ENCODE results near the gene CS. TPM values are rescaled to one million over a fixed set of nuclear protein-coding genes. Genes with fewer than 3 reads are reported as not detected.

Gene CS
- total RNA-seq, 1 donor from 2014 or later = 242 TPM

- intact Hi-C loops (cut with micrococcal nuclease) = no loop called here
Observed at GRCh38 chr12:56256326-56256960, 43.7 kb downstream of the CS start.

- intact Hi-C loops (cut with micrococcal nuclease) = no loop called here
Observed at GRCh38 chr12:56255671-56256070, 44.5 kb downstream of the CS start.

- intact Hi-C loops (cut with micrococcal nuclease) = no loop called here
Observed at GRCh38 chr12:56253091-56253490, 47.0 kb downstream of the CS start.

GRCh38 chr12:56252649-56253048, 47.5 kb downstream of the CS start:
- intact Hi-C loops (cut with micrococcal nuclease) = no loop called here

- intact Hi-C loops (cut with micrococcal nuclease) = no loop called here
Observed at GRCh38 chr12:56248711-56249110, 51.4 kb downstream of the CS start.

- intact Hi-C loops (cut with micrococcal nuclease) = no loop called here
Observed at GRCh38 chr12:56247923-56248322, 52.2 kb downstream of the CS start.

GRCh38 chr12:56244494-56244893, 55.6 kb downstream of the CS start:
- intact Hi-C loops (cut with micrococcal nuclease) = no loop called here

- intact Hi-C loops (cut with micrococcal nuclease) = no loop called here
Observed at GRCh38 chr12:56243731-56244181, 56.4 kb downstream of the CS start.

- intact Hi-C loops (cut with micrococcal nuclease) = no loop called here
Observed at GRCh38 chr12:56242986-56243385, 57.1 kb downstream of the CS start.

- intact Hi-C loops (cut with micrococcal nuclease) = no loop called here
Observed at GRCh38 chr12:56241424-56242303, 58.5 kb downstream of the CS start.

GRCh38 chr12:56237552-56237951, 62.6 kb downstream of the CS start:
- intact Hi-C loops (cut with micrococcal nuclease) = no loop called here

GRCh38 chr12:56236985-56237384, 63.1 kb downstream of the CS start:
- intact Hi-C loops (cut with micrococcal nuclease) = no loop called here

- intact Hi-C loops (cut with micrococcal nuclease) = no loop called here
Observed at GRCh38 chr12:56236091-56236490, 64.0 kb downstream of the CS start.

GRCh38 chr12:56234746-56235436, 65.2 kb downstream of the CS start:
- intact Hi-C loops (cut with micrococcal nuclease) = no loop called here

- intact Hi-C loops (cut with micrococcal nuclease) = no loop called here
Observed at GRCh38 chr12:56231184-56231582, 68.9 kb downstream of the CS start.

- intact Hi-C loops (cut with micrococcal nuclease) = no loop called here
Observed at GRCh38 chr12:56230432-56231183, 69.5 kb downstream of the CS start.

GRCh38 chr12:56229916-56230431, 70.2 kb downstream of the CS start, which contains the start of gene SLC39A5:
TSS of gene SLC39A5 (plus strand) at chr12:56230051. CDS start at chr12:56231275, 1,224 bp downstream.
- intact Hi-C loops (cut with micrococcal nuclease) = no loop called here

- intact Hi-C loops (cut with micrococcal nuclease) = no loop called here
Observed at GRCh38 chr12:56229082-56229481, 71.0 kb downstream of the CS start.

- intact Hi-C loops (cut with micrococcal nuclease) = loop anchor here (1.0 to 5.0 kb wide), 8 partner anchors 32 to 412 kb away; partner anchors contain the start of genes CS, MYL6 and PYM1
Observed at GRCh38 chr12:56224954-56225353, 75.2 kb downstream of the CS start.

- intact Hi-C loops (cut with micrococcal nuclease) = loop anchor here (1.0 to 5.0 kb wide), 8 partner anchors 31 to 413 kb away; partner anchors contain the start of genes CS, MYL6 and PYM1
Observed at GRCh38 chr12:56224102-56224701, 75.9 kb downstream of the CS start, which contains the start of gene NABP2. TSS of gene NABP2 (plus strand) at chr12:56224342. CDS start at chr12:56224857, 515 bp downstream.
